PC-3 (cell line): ENCODE results near the gene ESF1. TPM values are rescaled to one million over a fixed set of nuclear protein-coding genes. Genes with fewer than 3 reads are reported as not detected.
A peak's percentile ranks its signal among the peaks of the same experiment; 100 is the strongest.

ENCODE experiments used
- ATAC-seq: fragments of 200-7000 bp; cut with Tn5 transposase; 2 replicates; pipeline ENCODE4 v1.9.1; 2020; ENCODE audit warnings: mild to moderate bottlenecking, moderate library complexity
- BruUV-seq: library from RNA; stranded (reverse); fragments of 400-500 nt; replicated peaks from 2 replicates; lab custom pipeline; 2021; lab: Mats Ljungman, UMichigan
- CTCF ChIA-PET: fragments of 300-600 bp; sonication (Branson Sonifier 250); formaldehyde crosslinking; loops from one replicate; lab custom pipeline; 2022; ENCODE audit warnings: antibody characterized with exemption; lab: Charles Lee
- POLR2A ChIA-PET: fragments of 300-600 bp; sonication (Branson Sonifier 250); formaldehyde crosslinking; loops from one replicate; lab custom pipeline; 2022; ENCODE audit warnings: antibody characterized with exemption; ENCODE audit not compliant: unreplicated experiment; lab: Charles Lee
- DNase-seq: peaks from one replicate; pipeline ENCODE4 v3.0.0-alpha.2; 2015
- H2AFZ ChIP-seq: fragments of 300-600 bp; sonication (generic); 2 replicates; pipeline ENCODE4 v1.6.0; 2016; ENCODE audit warnings: antibody characterized with exemption, low read length
- H3F3A ChIP-seq: fragments of 300-600 bp; sonication (generic); one replicate; pipeline ENCODE4 v1.6.0; 2017; ENCODE audit warnings: antibody characterized with exemption, low read length, control low read depth, mild to moderate bottlenecking; ENCODE audit not compliant: unreplicated experiment
- H3K27ac ChIP-seq: fragments of 300-600 bp; sonication (generic); 2 replicates; pipeline ENCODE4 v1.5.1; 2016; ENCODE audit warnings: mild to moderate bottlenecking, low read length
- H3K27me3 ChIP-seq: fragments of 300-600 bp; sonication (generic); 2 replicates; pipeline ENCODE4 v1.6.1; 2016; ENCODE audit warnings: low read length, mixed read lengths
- H3K36me3 ChIP-seq: fragments of 300-600 bp; sonication (generic); 2 replicates; pipeline ENCODE4 v1.6.1; 2016; ENCODE audit warnings: low read depth, mixed run types, low read length, mixed read lengths
- H3K4me1 ChIP-seq: fragments of 300-600 bp; sonication (generic); 2 replicates; pipeline ENCODE4 v1.5.1; 2016; ENCODE audit warnings: low read length; ENCODE audit not compliant: insufficient read depth
- H3K4me2 ChIP-seq: fragments of 300-600 bp; sonication (generic); 2 replicates; pipeline ENCODE4 v1.6.0; 2016; ENCODE audit warnings: low read length
- H3K4me3 ChIP-seq: fragments of 300-600 bp; sonication (generic); 2 replicates; pipeline ENCODE4 v1.5.1; 2016; ENCODE audit warnings: mild to moderate bottlenecking, low read length, mixed read lengths
- H3K79me2 ChIP-seq: fragments of 300-600 bp; sonication (generic); 2 replicates; pipeline ENCODE4 v1.6.1; 2017; ENCODE audit warnings: low read length, mixed read lengths
- H3K9ac ChIP-seq: fragments of 300-600 bp; sonication (generic); 2 replicates; pipeline ENCODE4 v1.6.0; 2016; ENCODE audit warnings: mild to moderate bottlenecking, low read length
- H3K9me2 ChIP-seq: fragments of 300-600 bp; sonication (generic); replicated peaks from 2 replicates; pipeline ENCODE4 v1.6.1; 2016; ENCODE audit warnings: mixed run types, low read length, mixed read lengths
- H3K9me3 ChIP-seq: fragments of 300-600 bp; sonication (generic); 2 replicates; pipeline ENCODE4 v1.6.1; 2016; ENCODE audit warnings: low read length, mixed read lengths
- H4K20me1 ChIP-seq: fragments of 300-600 bp; sonication (generic); 2 replicates; pipeline ENCODE4 v1.6.1; 2016; ENCODE audit warnings: low read length, mixed read lengths
- CTCF ChIP-seq: fragments of 300-600 bp; sonication (generic); conservative IDR thresholded peaks from 2 replicates; pipeline ENCODE4 v1.5.1; 2017; ENCODE audit warnings: antibody characterized with exemption, low read depth, mild to moderate bottlenecking, low read length
- EZH2 ChIP-seq: fragments of 300-600 bp; sonication (generic); IDR thresholded peaks from one replicate; pipeline ENCODE4 v1.6.1; 2017; ENCODE audit warnings: antibody characterized with exemption, mild to moderate bottlenecking, low read length; ENCODE audit not compliant: unreplicated experiment
- EZH2phosphoT487 ChIP-seq: fragments of 300-600 bp; sonication (generic); IDR thresholded peaks from 2 replicates; pipeline ENCODE4 v1.6.1; 2018; ENCODE audit warnings: mild to moderate bottlenecking, antibody characterized with exemption, low read length, borderline replicate concordance
- intact Hi-C: fragments of 100-400 bp; cut with micrococcal nuclease; formaldehyde crosslinking; loops from 2 replicates; pipeline ENCODE4 v1.9.0; 2023
- total RNA-seq: library from RNA; depleted of rRNA; stranded (reverse); fragments of >200 nt; gene quantifications from 2 replicates; pipeline ENCODE4 v1.2.3, GENCODE V29; 2014

The ESF1 gene
- total RNA-seq, 1 experiment from 2014 or later: 13.7 TPM

- H3K9ac ChIP-seq: no peak overlapping the region
- peaks cover 12% of the 10 kb centered on the region for H3K4me1 ChIP-seq
- H3F3A ChIP-seq: no peaks in the 10 kb centered on the region
- no peaks in the 10 kb centered on the region for H3K27me3 ChIP-seq
- TF ChIP-seq EZH2phosphoT487: no peak
- TF ChIP-seq EZH2: no peak
- TF ChIP-seq CTCF: no peak
- H3K79me2 ChIP-seq: peaks cover 30% of the 10 kb centered on the region
- no peaks in the 10 kb centered on the region for H3K9me3 ChIP-seq
- no peak overlapping the region for H3K4me2 ChIP-seq
- no peaks in the 10 kb centered on the region for H4K20me1 ChIP-seq
- POLR2A ChIA-PET: no interaction called here
- no TSS peak for BruUV-seq
- ATAC-seq: no peak
- H3K27ac ChIP-seq: no peak overlapping the region
- H3K36me3 ChIP-seq: peaks cover 68% of the 10 kb centered on the region
- no peak overlapping the region for H2AFZ ChIP-seq
- intact Hi-C loops: no loop called here
- CTCF ChIA-PET: no interaction called here
- H3K9me2 ChIP-seq: no peaks in the 10 kb centered on the region
- H3K4me3 ChIP-seq: no peak overlapping the region
- no peak for DNase-seq
These were observed 6.0 kb upstream of the ESF1 start for GRCh38 chr20:13790708-13791107.

DNA sequence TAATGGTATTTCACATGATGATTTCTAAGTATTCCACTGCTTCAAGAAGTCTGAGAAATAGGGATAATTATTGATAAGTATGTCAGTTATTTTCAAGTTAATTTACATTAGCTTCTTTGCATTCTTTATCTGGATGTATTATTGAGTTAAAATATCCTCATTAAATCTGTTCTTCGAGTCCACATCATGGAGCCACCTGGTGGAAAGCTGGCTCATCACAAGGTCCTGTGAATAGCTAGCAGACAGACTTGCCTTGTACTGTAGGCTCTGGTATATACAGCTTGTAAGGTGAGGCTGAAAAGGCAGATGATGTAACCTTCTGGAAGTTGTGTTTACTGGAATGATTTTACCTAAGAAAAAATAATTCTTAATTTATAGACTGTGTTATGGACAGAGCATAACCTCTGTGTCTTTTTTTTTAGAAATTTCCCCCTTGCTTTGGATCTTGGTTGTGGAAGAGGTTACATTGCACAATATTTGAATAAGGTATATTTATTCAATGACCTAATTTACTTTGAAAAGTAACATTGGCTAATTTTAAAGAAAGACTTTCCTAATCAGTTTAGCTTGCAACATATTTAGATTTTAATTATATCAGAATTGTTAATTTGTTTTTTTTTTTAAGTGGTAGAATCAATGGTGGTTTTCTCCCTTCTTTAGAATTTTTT, 3.6 kb upstream of the ESF1 start:
- Histone ChIP-seq H3K4me2 (no peak overlapping the region), H2AFZ (no peak overlapping the region), H3K9ac (no peak overlapping the region), H3K79me2 (peaks cover 54% of the 10 kb centered on the region), H3K27me3 (no peaks in the 10 kb centered on the region), H4K20me1 (no peaks in the 10 kb centered on the region), H3K36me3 (peaks cover 48% of the 10 kb centered on the region), H3K9me2 (no peaks in the 10 kb centered on the region), H3K27ac (no peak overlapping the region), H3K4me1 (peaks cover 18% of the 10 kb centered on the region), H3K9me3 (no peaks in the 10 kb centered on the region), H3F3A (no peaks in the 10 kb centered on the region), H3K4me3 (no peak overlapping the region)
- intact Hi-C loops: loop anchor here (5.0 to 10.0 kb wide), 4 partner anchors 174 to 544 kb away; no protein-coding TSS in a partner anchor
- ATAC-seq: peak; percentile 41
- CTCF ChIA-PET: interaction anchor here (0.6 to 1.4 kb wide), 5 partner anchors 11 to 848 kb away, joined by 3 to 14 read pairs (median 4); no protein-coding TSS in a partner anchor
- TF ChIP-seq EZH2phosphoT487 (no peak), CTCF (peak; percentile 83)
- no TSS peak for BruUV-seq
- peak; percentile 74 for DNase-seq
- POLR2A ChIA-PET: interaction anchor here (0.5 to 0.6 kb wide), 2 partner anchors 16 to 147 kb away, joined by 3 to 5 read pairs; no protein-coding TSS in a partner anchor
